GM10266 (cell line): ENCODE measurements around the gene CREBBP.

ENCODE experiments used
- DNase-seq: peaks from one replicate; pipeline ENCODE4 v3.0.0; 2012; ENCODE audit errors: extremely low spot score
- TF ChIP-seq, protein P1 (sequence below): IDR thresholded peaks from 2 replicates; pipeline ENCODE4 v1.5.1; 2012; ENCODE audit warnings: mild to moderate bottlenecking, low read depth; ENCODE audit not compliant: control insufficient read depth, insufficient read depth; ENCODE audit errors: missing control alignments

The CREBBP gene

DNA sequence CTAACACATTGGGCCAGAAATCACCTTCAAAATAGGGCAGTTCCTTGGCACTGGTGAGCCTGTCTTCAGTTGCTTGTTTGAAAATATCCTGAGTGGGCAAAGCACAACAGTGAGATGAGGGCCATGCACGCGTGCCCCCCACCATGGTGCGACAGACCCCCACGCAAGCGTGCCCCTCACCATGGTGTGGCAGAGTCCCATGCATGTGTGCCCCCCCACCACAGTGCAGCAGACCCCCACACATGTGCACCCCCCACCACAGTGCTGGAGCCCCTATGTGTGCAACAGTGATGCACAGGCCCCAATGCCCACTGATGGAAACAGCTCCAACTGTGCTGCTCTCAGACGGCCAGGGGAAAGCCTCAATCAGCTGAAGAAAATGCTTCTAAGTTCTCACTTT, 144.4 kb downstream of the CREBBP start:
- TF ChIP-seq, protein P1, sequence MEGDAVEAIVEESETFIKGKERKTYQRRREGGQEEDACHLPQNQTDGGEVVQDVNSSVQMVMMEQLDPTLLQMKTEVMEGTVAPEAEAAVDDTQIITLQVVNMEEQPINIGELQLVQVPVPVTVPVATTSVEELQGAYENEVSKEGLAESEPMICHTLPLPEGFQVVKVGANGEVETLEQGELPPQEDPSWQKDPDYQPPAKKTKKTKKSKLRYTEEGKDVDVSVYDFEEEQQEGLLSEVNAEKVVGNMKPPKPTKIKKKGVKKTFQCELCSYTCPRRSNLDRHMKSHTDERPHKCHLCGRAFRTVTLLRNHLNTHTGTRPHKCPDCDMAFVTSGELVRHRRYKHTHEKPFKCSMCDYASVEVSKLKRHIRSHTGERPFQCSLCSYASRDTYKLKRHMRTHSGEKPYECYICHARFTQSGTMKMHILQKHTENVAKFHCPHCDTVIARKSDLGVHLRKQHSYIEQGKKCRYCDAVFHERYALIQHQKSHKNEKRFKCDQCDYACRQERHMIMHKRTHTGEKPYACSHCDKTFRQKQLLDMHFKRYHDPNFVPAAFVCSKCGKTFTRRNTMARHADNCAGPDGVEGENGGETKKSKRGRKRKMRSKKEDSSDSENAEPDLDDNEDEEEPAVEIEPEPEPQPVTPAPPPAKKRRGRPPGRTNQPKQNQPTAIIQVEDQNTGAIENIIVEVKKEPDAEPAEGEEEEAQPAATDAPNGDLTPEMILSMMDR: no peak
- no peak for DNase-seq

DNA sequence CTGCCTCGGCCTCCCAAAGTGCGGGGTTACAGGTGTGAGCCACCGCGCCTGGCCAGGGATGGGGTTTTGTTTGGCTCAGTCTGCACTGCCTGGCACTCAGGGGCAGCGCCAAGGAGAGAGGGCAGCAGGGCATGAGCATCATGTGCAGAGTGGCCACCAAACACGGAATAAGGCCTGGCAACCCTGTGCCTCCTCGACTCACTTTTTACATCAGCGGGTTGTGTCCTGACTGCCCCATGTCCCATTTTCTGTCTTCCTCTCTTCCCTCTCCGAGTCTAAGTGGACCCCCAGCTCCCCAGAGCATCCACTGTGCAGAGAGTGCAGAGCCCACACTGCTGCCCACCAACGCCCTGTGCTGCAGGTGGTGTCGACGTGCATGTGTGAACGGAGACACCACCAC, 145.0 kb downstream of the CREBBP start:
- TF ChIP-seq, protein P1: no peak
- DNase-seq: no peak

DNA sequence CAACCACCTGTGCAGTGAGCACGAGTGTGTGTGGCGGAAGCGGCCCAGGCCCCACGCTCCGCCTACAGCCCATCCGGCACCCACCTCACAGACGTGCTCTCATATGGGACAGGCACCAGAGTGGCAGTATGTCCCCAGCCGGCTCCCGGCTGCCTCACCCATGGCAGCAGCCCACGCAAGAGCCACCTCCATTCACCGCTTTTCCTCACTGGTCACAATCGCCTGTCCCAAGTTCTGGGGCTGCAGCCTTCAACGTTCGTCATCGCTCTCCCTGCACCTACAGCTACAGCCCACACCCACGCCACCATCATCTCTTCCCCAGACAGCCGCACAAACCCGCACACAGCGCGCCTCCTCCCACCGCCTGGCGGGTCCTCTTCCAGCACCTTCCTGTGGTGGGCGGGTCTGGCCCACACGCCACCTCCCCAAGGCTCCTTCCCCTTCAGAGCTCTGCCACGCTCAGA, 145.7 kb downstream of the CREBBP start:
- TF ChIP-seq, protein P1: no peak
- no peak for DNase-seq

DNA sequence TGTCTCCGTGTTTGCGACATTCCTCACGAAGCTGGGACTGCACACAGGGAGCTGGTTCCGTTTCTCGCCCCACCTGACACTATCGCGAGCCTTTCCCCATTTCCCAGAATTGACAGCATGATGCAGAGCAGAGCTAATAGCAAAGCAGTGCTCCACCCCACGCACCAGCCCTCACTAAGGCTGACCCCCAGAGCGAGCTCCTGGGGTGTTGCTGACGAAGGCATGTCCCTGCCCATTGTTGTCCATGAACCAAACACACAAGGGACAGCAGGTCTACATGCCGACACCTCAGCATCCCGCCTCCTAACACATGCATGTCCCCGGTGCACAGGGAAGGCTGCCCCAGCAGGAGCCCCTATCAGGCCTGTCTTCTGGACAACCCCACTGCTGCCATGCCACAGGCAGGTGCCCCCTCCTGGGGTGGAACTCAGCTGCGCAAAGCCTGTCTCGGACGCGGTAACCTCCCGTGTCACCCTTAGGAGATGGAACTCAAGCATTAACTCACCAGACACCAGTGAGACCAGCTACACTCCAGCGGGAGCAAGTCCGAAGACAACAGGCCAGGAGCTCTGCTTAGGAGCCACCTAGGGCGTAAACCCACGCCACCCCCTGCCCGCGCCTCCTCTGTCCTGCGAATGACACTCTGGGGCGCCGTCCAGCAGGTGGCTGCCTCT, 146.3 kb downstream of the CREBBP start:
- DNase-seq: no peak
- TF ChIP-seq, protein P1: no peak

DNA sequence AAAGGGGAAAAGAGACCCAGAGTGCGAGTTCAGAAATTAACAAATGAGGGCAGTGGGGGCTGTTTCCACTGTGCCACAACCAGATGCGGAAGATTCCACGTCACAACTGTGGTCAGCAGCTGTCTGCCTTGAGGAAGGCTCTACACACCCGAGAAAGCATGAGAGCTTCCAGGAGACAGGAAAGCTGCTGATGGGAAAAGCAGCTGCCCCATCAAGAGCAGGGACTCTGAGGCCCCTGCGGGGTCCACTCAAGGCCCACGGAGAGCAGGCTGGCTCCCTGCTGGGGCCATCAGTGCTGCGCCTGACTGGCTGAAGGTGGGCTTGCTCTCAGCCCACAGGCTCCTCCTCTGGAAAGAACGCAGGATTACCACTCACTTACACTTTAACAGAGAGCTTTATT, 148.3 kb downstream of the CREBBP start:
- TF ChIP-seq, protein P1: no peak
- no peak for DNase-seq

DNA sequence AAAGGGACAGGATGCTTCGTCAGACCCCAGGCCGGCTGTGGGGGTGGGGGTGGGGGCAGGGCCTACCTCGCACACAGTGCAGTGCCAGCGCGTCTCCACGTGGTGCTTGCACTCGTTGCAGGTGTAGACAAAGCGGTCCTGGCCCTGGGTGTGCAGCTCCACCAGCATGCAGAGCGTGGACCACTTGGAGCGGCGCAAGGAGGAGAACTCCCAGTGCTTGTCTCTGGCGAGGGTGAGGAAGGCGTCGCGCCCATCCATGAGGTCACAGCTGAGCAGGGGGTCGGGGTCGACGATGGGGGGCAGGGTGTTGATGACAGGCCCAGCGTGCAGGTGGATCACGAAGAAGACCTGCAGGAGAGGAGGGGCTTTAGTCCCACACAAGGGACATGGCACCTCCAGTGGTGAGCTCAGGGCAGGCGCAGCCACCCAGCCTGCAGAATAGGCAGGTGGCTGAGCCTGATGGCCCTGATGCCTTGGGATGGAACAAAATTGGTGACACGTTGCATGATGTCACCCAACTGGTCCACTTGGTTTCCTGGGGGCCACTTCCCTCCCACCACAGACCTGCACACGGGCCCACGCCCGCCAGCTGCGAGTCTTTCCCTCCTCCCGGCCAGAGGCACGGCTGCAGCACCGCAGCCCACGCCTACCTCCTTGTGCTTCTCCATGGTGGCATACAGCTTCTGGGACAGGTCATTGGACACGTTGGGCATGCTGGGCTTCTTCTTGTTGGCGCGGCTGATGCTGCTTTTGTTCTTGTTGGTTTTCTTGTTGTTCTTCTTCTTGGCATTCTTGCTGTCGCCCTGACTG, 149.2 kb downstream of the CREBBP start:
- TF ChIP-seq, protein P1: no peak
- DNase-seq: no peak
